Measurements from ENCODE around the gene HTR6.
"Not testable (repeated sequence)": the region's sequence is repeated elsewhere in the genome, so short reads cannot be mapped to it uniquely, and the experiment has no call there.

Gene HTR6

GRCh38 chr1:19664453-19665185 lies at the start of gene HTR6:
Gene HTR6, plus strand, starts transcription at chr1:19664875. Its CDS starts 879 bp downstream, at chr1:19665754.
- DNase-seq: no peak

GRCh38 chr1:19615438-19615837 lies 49.2 kb upstream of the HTR6 start:
- no peak for DNase-seq

- DNase-seq: no peak
Measured at GRCh38 chr1:19616489-19616888, 48.2 kb upstream of the HTR6 start.

GRCh38 chr1:19617376-19617775 lies 47.3 kb upstream of the HTR6 start:
- no peak for DNase-seq

- no peak for DNase-seq
Measured at GRCh38 chr1:19618428-19618827, 46.2 kb upstream of the HTR6 start.

GRCh38 chr1:19619697-19620384 lies 44.8 kb upstream of the HTR6 start:
- no peak for DNase-seq

GRCh38 chr1:19620786-19621185 lies 43.9 kb upstream of the HTR6 start:
- no peak for DNase-seq

GRCh38 chr1:19621274-19621950 lies 43.3 kb upstream of the HTR6 start:
- no peak for DNase-seq

- no peak for DNase-seq
Measured at GRCh38 chr1:19622204-19622603, 42.5 kb upstream of the HTR6 start.

- DNase-seq: no peak
Measured at GRCh38 chr1:19623523-19623922, 41.2 kb upstream of the HTR6 start.

GRCh38 chr1:19625291-19625937 lies 39.3 kb upstream of the HTR6 start:
- DNase-seq: no peak

- DNase-seq: no peak
Measured at GRCh38 chr1:19628879-19629278, 35.8 kb upstream of the HTR6 start.

GRCh38 chr1:19629357-19629756 lies 35.3 kb upstream of the HTR6 start:
- no peak for DNase-seq

- DNase-seq: not testable (repeated sequence)
Measured at GRCh38 chr1:19630192-19630591, 34.5 kb upstream of the HTR6 start.

GRCh38 chr1:19630720-19631395 lies 33.8 kb upstream of the HTR6 start:
- no peak for DNase-seq

GRCh38 chr1:19632211-19632610 lies 32.5 kb upstream of the HTR6 start:
- no peak for DNase-seq

- DNase-seq: no peak
Measured at GRCh38 chr1:19633106-19633505, 31.6 kb upstream of the HTR6 start.

- not testable (repeated sequence) for DNase-seq
Measured at GRCh38 chr1:19635064-19635463, 29.6 kb upstream of the HTR6 start.

GRCh38 chr1:19635646-19636045 lies 29.0 kb upstream of the HTR6 start:
- no peak for DNase-seq

GRCh38 chr1:19636065-19636464 lies 28.6 kb upstream of the HTR6 start:
- no peak for DNase-seq

GRCh38 chr1:19636749-19637148 lies 27.9 kb upstream of the HTR6 start:
- DNase-seq: not testable (repeated sequence)

- no peak for DNase-seq
Measured at GRCh38 chr1:19637606-19638005, 27.1 kb upstream of the HTR6 start.

- DNase-seq: not testable (repeated sequence)
Measured at GRCh38 chr1:19639228-19639627, 25.4 kb upstream of the HTR6 start.
